ENCODE results near the gene UTP3. TPM values are rescaled to one million over a fixed set of nuclear protein-coding genes. Genes with fewer than 3 reads are reported as not detected.

UTP3 gene, protein sequence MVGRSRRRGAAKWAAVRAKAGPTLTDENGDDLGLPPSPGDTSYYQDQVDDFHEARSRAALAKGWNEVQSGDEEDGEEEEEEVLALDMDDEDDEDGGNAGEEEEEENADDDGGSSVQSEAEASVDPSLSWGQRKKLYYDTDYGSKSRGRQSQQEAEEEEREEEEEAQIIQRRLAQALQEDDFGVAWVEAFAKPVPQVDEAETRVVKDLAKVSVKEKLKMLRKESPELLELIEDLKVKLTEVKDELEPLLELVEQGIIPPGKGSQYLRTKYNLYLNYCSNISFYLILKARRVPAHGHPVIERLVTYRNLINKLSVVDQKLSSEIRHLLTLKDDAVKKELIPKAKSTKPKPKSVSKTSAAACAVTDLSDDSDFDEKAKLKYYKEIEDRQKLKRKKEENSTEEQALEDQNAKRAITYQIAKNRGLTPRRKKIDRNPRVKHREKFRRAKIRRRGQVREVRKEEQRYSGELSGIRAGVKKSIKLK
- total RNA-seq = 10 to 100 TPM; 49.3 to 52.1 TPM

DNA sequence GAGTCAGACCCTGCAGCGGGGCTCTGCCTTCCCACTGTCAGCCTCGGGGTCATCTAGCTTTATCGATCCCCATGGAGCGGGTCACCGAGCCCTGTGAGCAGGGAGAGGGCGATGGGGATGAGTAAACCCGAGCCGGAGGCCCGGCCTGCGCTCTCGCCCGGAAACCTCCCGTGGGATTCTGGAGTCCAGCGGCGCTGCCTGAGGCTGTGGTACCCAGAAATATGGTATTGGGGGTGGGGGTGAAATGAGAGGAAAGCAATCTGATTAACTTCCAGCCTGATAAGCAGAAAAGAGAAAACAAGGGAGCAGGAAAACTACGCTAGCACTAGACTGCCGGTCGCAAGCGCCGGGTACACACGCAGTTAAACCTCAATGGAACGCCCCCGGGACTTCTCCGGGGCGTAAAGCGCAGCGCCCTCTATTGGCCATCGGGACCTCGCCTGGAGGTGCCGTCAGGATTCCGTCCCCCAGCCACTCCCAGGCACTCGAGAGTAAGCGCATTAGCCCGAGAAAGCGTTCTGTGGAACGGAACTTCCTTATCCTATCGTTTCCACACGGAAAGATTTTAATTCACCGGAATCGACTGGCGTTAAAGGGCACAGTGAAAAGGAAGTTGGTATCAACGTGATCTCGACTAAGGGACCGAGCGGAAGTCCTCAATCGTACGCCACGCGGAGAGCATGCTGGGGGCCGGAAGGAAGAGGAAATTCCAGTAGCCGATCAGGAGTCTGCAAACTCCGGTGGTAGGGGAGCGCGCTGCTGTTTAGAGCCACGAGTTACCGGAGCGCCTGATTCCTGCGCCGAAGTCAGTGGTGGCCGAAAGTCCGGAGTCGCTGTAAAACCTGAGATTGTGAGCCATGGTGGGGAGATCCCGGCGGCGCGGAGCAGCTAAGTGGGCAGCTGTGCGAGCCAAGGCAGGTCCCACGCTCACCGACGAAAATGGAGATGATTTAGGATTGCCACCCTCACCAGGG lies at the start of gene UTP3:
Gene UTP3, plus strand, starts transcription at position 712 of the 974 bp plus-strand sequence. Its CDS starts 146 bp downstream, at position 858.

DNA sequence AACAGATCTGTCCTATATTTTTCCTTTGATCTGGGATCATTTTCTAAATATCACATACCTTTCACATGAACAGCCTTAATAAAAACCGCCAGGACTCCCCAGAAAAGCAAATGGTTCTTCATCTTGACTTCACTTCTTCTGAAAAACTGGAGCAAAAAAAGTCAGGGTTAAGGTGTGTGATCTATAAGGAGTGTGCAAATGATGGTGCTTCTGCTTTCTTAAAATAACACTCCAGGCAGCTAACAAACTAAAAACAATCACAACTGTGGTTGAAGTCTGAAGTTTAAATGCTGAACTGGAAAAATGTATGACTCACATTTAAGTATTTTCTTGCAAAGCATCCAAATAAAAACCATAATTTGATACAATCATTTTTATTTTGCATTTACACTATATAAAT lies 22.0 kb upstream of the UTP3 start, which contains the start of gene JCHAIN:
Gene JCHAIN, minus strand, starts transcription at position 140 of the 400 bp plus-strand sequence. Its CDS starts 18 bp downstream, at position 122.

DNA sequence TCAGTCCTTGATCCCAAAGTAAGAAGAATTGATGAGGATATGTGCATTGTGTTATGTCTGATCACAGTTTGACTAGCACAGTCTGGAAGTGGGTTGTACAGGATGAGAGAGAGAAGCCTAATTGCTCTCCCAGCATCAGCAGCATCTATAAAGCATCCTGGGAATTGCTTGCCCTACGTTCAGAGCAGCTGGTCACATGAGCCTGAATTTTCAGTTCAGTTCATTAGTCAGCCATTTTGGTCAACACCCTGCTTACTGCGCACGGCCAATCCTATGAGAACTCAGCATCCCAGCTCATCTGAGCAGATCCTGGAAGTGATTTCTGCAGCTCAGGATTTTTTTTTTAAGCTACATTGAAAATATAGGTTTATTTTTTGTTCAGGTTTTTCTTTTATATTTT lies 33.4 kb downstream of the UTP3 start, which contains the start of gene RUFY3:
Gene RUFY3, plus strand, starts transcription at position 218 of the 400 bp plus-strand sequence. CDS start 610 bp downstream, outside the sequence.

Other genes starting within 250 kb of the UTP3 start
- gene MUC7, start 216.3 kb upstream of the UTP3 start, total RNA-seq = not detected
- gene AMTN, start 170.0 kb upstream of the UTP3 start, total RNA-seq = not detected
- gene AMBN, start 96.3 kb upstream of the UTP3 start, total RNA-seq = not detected
- gene ENAM, start 59.8 kb upstream of the UTP3 start, total RNA-seq = 1 to 10 TPM in 1 of 2 experiments, under 1 TPM in 1; 0.76 to 1.2 TPM
- gene JCHAIN, start 22.0 kb upstream of the UTP3 start, total RNA-seq = under 1 TPM; 0.78 to 0.99 TPM
- gene RUFY3, start 33.4 kb downstream of the UTP3 start, total RNA-seq = 10 to 100 TPM; 38.3 to 40.9 TPM
- 10 to 100 TPM; 70.1 to 75.3 TPM for gene GRSF1, start 151.4 kb downstream of the UTP3 start, total RNA-seq
- gene MOB1B, start 213.8 kb downstream of the UTP3 start, total RNA-seq = 10 to 100 TPM; 16.2 to 17.0 TPM